Measurements from ENCODE around the gene CERS6.

CERS6 gene

DNA sequence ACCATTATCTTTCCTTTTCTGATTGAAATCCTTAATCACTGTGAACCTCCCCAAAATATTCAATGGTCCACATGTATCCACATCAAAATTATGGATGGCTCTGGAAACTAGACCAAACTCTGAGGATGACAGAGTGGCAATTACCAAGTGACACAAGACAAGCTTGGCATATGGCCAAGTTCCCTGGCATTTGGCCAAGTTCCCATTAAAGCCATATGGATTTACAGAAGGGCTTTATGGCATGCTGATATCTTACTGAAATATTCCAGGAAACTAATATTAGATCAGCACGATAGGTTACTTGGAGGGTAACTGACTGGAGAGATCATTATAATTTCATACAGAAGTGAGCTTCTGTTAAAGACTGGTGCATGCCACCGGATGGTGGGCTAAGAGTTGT is 21.9 kb upstream of the CERS6 start:
- TF ChIP-seq, protein P1, sequence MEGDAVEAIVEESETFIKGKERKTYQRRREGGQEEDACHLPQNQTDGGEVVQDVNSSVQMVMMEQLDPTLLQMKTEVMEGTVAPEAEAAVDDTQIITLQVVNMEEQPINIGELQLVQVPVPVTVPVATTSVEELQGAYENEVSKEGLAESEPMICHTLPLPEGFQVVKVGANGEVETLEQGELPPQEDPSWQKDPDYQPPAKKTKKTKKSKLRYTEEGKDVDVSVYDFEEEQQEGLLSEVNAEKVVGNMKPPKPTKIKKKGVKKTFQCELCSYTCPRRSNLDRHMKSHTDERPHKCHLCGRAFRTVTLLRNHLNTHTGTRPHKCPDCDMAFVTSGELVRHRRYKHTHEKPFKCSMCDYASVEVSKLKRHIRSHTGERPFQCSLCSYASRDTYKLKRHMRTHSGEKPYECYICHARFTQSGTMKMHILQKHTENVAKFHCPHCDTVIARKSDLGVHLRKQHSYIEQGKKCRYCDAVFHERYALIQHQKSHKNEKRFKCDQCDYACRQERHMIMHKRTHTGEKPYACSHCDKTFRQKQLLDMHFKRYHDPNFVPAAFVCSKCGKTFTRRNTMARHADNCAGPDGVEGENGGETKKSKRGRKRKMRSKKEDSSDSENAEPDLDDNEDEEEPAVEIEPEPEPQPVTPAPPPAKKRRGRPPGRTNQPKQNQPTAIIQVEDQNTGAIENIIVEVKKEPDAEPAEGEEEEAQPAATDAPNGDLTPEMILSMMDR (IDR thresholded peaks at IDR 0.05), result no peak

DNA sequence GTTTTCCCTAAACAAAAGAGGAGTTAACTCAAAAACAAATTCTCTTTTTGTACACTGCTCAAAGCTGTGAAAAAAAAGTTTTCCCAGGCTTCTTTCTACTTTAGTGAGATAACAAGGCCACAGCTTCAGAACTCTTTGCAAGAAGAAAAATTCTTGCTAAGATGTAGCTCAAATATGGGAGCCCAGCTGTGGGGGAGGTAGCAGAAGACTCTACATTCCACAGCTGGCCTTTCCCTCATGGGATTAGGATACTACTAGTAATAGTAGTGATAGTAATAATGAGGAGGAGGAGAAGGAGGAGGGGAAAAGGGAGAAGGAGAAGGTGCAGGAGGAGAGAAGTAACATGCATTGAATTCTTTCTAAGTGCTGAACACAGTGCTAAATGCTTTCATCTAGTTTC is 19.2 kb upstream of the CERS6 start:
- TF ChIP-seq, protein P1 (IDR thresholded peaks at IDR 0.05), result no peak

DNA sequence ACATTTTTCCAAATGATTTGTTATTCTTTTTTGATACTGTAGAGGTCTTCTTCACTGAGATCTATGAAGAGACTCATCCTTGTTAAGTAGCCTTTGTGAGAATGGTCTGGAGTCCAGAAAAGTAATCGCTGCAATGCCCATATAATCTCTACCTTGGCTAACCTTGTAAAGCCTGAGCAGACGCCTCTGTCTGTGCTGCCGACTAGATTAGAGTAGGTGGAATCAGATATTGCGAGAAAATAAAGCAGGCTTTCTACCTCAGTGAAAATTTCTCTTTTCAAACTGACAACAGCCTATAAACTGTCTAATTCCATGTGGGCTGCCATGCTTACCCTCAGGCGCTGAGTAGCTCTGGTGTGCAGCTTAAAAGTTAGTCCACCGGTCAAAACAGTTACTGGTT is 17.5 kb upstream of the CERS6 start:
- TF ChIP-seq, protein P1 (IDR thresholded peaks at IDR 0.05), result no peak

DNA sequence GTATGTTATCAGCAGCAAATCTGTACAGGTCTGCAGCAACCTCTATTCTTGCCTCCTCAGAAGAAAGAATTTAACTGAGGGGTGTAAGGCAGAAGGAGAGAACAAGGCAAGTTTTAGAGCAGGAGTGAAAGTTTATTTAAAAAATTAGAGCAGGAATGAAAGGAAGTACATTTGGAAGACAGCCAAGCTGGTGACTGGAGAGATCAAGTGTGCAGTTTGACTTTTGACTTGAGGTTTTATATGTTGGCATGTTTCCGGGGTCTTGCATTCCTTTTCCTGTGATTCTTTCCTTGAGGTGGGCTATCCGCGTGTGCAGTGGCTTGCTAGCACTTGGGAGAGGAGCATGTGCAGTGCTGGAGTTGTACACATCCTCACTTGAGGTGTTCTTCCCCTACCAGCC is 16.5 kb upstream of the CERS6 start:
- TF ChIP-seq, protein P1 (IDR thresholded peaks at IDR 0.05), result no peak

DNA sequence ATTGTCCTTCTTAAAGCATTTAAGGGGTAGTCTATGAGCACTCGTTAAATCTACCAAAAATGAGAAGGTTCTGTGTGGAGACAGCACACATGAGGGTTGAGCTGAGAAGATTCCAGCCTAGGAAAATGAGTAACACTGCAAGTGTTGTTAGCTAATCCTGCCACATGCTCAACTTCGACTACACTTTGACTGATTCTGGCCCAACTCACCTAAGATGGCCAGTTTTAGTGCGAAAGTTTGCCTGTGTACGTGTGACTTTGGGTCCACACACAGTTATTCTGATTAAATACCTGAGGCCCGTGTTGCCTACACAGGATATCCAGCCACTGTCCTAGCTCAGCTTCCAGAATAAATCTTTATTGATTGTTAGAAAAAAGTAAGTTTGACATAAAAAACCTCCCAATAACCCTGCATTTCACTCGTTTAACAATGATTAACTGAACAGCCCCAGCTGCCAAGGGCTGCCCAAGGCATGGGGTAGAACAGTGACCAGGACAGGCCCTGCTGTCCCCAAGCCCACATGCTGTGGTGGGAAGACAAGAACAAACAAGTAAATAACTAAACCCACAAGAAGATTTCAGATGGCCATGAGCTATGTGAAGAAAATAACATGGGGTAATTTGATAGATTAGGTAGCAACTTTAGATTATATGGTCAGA is 14.7 kb upstream of the CERS6 start:
- TF ChIP-seq, protein P1 (IDR thresholded peaks at IDR 0.05), result no peak

DNA sequence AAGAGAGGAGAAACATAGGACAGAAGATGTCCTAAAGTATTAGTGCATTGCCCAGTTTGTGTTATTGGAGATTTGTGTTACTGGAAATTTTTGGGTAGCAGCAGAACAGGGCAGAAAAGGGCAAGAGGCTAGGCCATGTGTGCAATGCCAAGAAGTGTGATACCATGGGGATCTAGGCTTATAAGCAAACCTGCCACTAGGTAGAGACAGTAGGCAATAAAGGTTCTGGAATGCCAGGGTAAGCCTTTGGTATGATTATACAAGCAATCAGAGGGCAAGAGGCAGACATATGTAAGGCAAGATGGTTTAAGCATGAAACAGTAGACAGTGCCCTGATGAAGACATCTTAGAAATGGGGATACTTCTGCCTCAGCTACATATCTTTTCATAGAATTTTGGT is 12.3 kb upstream of the CERS6 start:
- TF ChIP-seq, protein P1 (IDR thresholded peaks at IDR 0.05), result no peak

DNA sequence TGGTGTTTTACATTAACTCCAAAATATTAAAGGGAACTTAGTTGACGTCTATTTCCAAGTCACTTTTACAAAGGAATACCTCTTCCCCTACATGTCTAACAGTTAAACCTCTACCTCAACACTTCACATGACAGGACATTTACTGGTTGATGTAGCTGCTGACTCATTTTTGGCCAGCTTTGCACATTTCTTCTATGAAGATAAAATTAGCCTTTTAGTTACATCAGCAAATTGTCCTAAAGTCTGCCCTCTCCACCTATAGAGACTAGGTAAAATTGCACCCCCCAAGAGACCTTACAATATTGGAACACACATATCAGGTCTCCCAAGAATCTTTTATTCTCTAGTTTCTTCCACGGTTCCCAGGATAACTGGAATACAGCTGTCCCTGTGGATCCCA is 10.1 kb upstream of the CERS6 start:
- TF ChIP-seq, protein P1 (IDR thresholded peaks at IDR 0.05), result no peak

DNA sequence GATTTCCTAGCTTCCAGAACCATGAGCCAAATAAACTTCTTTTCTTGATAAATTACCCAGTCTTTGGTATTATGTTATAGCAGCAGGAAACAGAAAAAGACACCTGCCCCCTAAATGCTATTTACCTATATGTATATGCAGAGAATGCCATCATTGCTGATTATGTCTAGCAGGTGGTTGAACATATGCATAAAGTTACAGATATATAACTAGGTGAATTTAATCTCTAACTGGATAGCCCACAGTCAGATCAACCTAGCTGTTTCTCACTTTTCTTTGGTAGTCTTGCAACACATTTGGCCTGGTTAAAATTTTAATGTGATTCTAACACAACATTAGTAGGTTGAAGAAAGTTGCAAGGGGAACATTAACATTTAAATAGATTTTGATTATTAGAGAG is 7.1 kb upstream of the CERS6 start:
- TF ChIP-seq, protein P1 (IDR thresholded peaks at IDR 0.05), result no peak

All from LNCAP (cell line).